ENCODE data around the gene LAMTOR1. TPM values are rescaled to one million over a fixed set of nuclear protein-coding genes. Genes with fewer than 3 reads are reported as not detected.
A peak's percentile ranks its signal among the peaks of the same experiment; 100 is the strongest.

Gene LAMTOR1
- total RNA-seq, 1 experiment from 2014 or later, result 94.6 TPM

GRCh38 chr11:72079819-72080325 lies 23.2 kb downstream of the LAMTOR1 start:
- CTCF ChIA-PET, result interaction anchor here (0.8 kb wide), 1 partner anchor 10 kb away, joined by 13 read pairs; no protein-coding TSS in a partner anchor
- Histone ChIP-seq H3K9me3 (ENCODE audit: insufficient read depth, low read depth) (no peaks in the 10 kb centered on the region), H4K20me1 (ENCODE audit: insufficient read depth) (0 out of 2 replicates have a peak, but pooled peaks cover 3% of the 10 kb centered on the region), H3K4me2 (peak overlapping the region; percentile 96), H3K4me1 (replicated peaks; ENCODE audit: insufficient read depth) (peaks cover 41% of the 10 kb centered on the region), H3K27ac (peak overlapping the region; percentile 50), H3K79me2 (ENCODE audit: low read depth) (peaks cover 52% of the 10 kb centered on the region), H3K36me3 (ENCODE audit: low read depth) (0 out of 2 replicates have a peak, but pooled peaks cover 4% of the 10 kb centered on the region), H3K4me3 (peak overlapping the region; percentile 92), H3K9me2 (ENCODE audit: insufficient read depth) (no peaks in the 10 kb centered on the region), H2AFZ (peak overlapping the region; percentile 80), H3K27me3 (ENCODE audit: insufficient read depth, low read depth) (no peaks in the 10 kb centered on the region), H3F3A (ENCODE audit: insufficient read depth, low read depth) (peaks cover 36% of the 10 kb centered on the region)
- POLR2A ChIA-PET (ENCODE audit: unreplicated experiment), result interaction anchor here (0.7 to 0.9 kb wide), 2 partner anchors 143 to 1598 kb away, joined by 4 to 12 read pairs; no protein-coding TSS in a partner anchor
- TF ChIP-seq EZH2 (IDR thresholded peaks at IDR 0.05; ENCODE audit: low read depth) (no peak), CTCF (conservative IDR thresholded peaks at IDR 0.05) (no peak)
- BruUV-seq (replicated peaks), result no TSS peak
- DNase-seq, result no peak
- intact Hi-C loops (cut with micrococcal nuclease; ENCODE audit: unreplicated experiment), result loop anchor here (1.0 to 5.0 kb wide), 5 partner anchors 8 to 153 kb away; partner anchors contain the start of genes ANAPC15, INPPL1, RNF121 and XNDC1N

DNA sequence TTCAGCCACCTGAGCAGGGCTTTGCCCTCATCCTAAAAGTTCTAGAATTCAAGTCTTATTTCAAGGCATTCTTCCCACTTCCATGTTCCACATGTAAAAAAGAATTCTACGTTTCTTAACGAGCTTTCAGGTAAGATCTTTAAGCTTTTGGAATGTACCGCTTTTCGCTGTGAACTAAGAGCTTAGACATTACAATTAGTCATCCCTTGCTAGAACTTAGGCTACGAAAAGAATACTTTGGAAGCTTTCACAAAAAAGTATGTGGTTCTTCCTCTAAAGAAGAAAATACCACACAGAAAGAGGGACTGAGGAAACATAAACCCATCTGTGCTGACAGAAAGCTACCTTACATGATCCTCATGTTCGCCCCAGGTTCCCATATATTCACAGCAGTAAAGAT lies 24.6 kb downstream of the LAMTOR1 start:
- no TSS peak for BruUV-seq (replicated peaks)
- TF ChIP-seq CTCF (conservative IDR thresholded peaks at IDR 0.05) (no peak), EZH2 (IDR thresholded peaks at IDR 0.05; ENCODE audit: low read depth) (no peak)
- ChIA-PET CTCF (interaction anchor here (1.6 kb wide), 1 partner anchor 53 kb away, joined by 15 read pairs; no protein-coding TSS in a partner anchor), POLR2A (ENCODE audit: unreplicated experiment) (interaction anchor here (0.6 kb wide), 1 partner anchor 38 kb away, joined by 4 read pairs; no protein-coding TSS in a partner anchor)
- intact Hi-C loops (cut with micrococcal nuclease; ENCODE audit: unreplicated experiment), result no loop called here
- no peaks in the 10 kb centered on the region for H3K9me2 ChIP-seq (ENCODE audit: insufficient read depth)
- DNase-seq, result peak in 1 of 2 experiments; percentile 56
- peaks cover 40% of the 10 kb centered on the region for H3F3A ChIP-seq (ENCODE audit: insufficient read depth, low read depth)
- peak overlapping the region; percentile 50 for H3K27ac ChIP-seq
- peaks cover 65% of the 10 kb centered on the region for H3K79me2 ChIP-seq (ENCODE audit: low read depth)
- peak overlapping the region; percentile 96 for H3K4me2 ChIP-seq
- no peaks in the 10 kb centered on the region for H3K27me3 ChIP-seq (ENCODE audit: insufficient read depth, low read depth)
- H2AFZ ChIP-seq, result peak overlapping the region; percentile 80; the same call in 1 of the 2 replicates
- H4K20me1 ChIP-seq (ENCODE audit: insufficient read depth), result 0 out of 2 replicates have a peak, but pooled peaks cover 3% of the 10 kb centered on the region
- H3K36me3 ChIP-seq (ENCODE audit: low read depth), result 0 out of 2 replicates have a peak, but pooled peaks cover 4% of the 10 kb centered on the region
- peaks cover 52% of the 10 kb centered on the region for H3K4me1 ChIP-seq (replicated peaks; ENCODE audit: insufficient read depth)
- no peaks in the 10 kb centered on the region for H3K9me3 ChIP-seq (ENCODE audit: insufficient read depth, low read depth)
- peak overlapping the region; percentile 92 for H3K4me3 ChIP-seq

- Histone ChIP-seq H3K4me3 (no peak overlapping the region), H2AFZ (no peak overlapping the region), H4K20me1 (ENCODE audit: insufficient read depth) (peaks cover 7% of the 10 kb centered on the region; the same call in 1 of the 2 replicates), H3K27me3 (ENCODE audit: insufficient read depth, low read depth) (no peaks in the 10 kb centered on the region), H3K36me3 (ENCODE audit: low read depth) (0 out of 2 replicates have a peak, but pooled peaks cover 4% of the 10 kb centered on the region), H3K4me1 (replicated peaks; ENCODE audit: insufficient read depth) (peaks cover 57% of the 10 kb centered on the region), H3K4me2 (no peak overlapping the region), H3K9me2 (ENCODE audit: insufficient read depth) (no peaks in the 10 kb centered on the region), H3K27ac (peak overlapping the region; percentile 33; the same call in 1 of the 2 replicates), H3K9me3 (ENCODE audit: insufficient read depth, low read depth) (no peaks in the 10 kb centered on the region), H3K79me2 (ENCODE audit: low read depth) (peaks cover 85% of the 10 kb centered on the region), H3F3A (ENCODE audit: insufficient read depth, low read depth) (peaks cover 41% of the 10 kb centered on the region)
- ChIA-PET CTCF (no interaction called here), POLR2A (ENCODE audit: unreplicated experiment) (no interaction called here)
- DNase-seq, result no peak
- TF ChIP-seq CTCF (conservative IDR thresholded peaks at IDR 0.05) (no peak), EZH2 (IDR thresholded peaks at IDR 0.05; ENCODE audit: low read depth) (no peak)
- no TSS peak for BruUV-seq (replicated peaks)
- intact Hi-C loops (cut with micrococcal nuclease; ENCODE audit: unreplicated experiment), result no loop called here
Observed at GRCh38 chr11:72075756-72076155, 27.3 kb downstream of the LAMTOR1 start.
